ENCODE results near the gene SLC49A3. TPM values are rescaled to one million over a fixed set of nuclear protein-coding genes. Genes with fewer than 3 reads are reported as not detected.
"Not testable (repeated sequence)": the region's sequence is repeated elsewhere in the genome, so short reads cannot be mapped to it uniquely, and the experiment has no call there.

The SLC49A3 gene
- total RNA-seq, 3 donors from 2014 or later = 14.4 to 22.3 (median 18.3) TPM

GRCh38 chr4:636628-637159, 52.3 kb downstream of the SLC49A3 start:
- Histone ChIP-seq H3K27me3 (peaks cover 0 to 39% of the 10 kb centered on the region in 2 donors), H3K36me3 (no peaks in the 10 kb centered on the region), H3K9me3 (peaks cover 0 to 4% of the 10 kb centered on the region in 2 donors), H3K4me3 (no peak overlapping the region), H3K4me1 (no peaks in the 10 kb centered on the region), H3K27ac (no peak overlapping the region)
- TF ChIP-seq POLR2A (IDR thresholded peaks at IDR 0.05) (no peak), CTCF (IDR thresholded peaks at IDR 0.05) (no peak), POLR2AphosphoS5 (IDR thresholded peaks at IDR 0.05) (no peak)
- DNase-seq (ENCODE audit: low spot score in 2 of 2) = no peak
- intact Hi-C loops (cut with DNase I; ENCODE audit: low total_unique reads) = no loop called here

GRCh38 chr4:635851-636627, 52.9 kb downstream of the SLC49A3 start:
- no peak for DNase-seq (ENCODE audit: low spot score in 2 of 2)
- Histone ChIP-seq H3K27ac (no peak overlapping the region), H3K9me3 (no peaks in the 10 kb centered on the region), H3K4me1 (no peaks in the 10 kb centered on the region), H3K36me3 (no peaks in the 10 kb centered on the region), H3K27me3 (peaks cover 0 to 39% of the 10 kb centered on the region in 2 donors), H3K4me3 (no peak overlapping the region)
- intact Hi-C loops (cut with DNase I; ENCODE audit: low total_unique reads) = no loop called here
- TF ChIP-seq POLR2A (IDR thresholded peaks at IDR 0.05) (no peak), POLR2AphosphoS5 (IDR thresholded peaks at IDR 0.05) (no peak), CTCF (IDR thresholded peaks at IDR 0.05) (no peak)

GRCh38 chr4:635066-635835, 53.7 kb downstream of the SLC49A3 start:
- intact Hi-C loops (cut with DNase I; ENCODE audit: low total_unique reads); H3K27ac ChIP-seq; H3K4me3 ChIP-seq; H3K4me1 ChIP-seq; H3K9me3 ChIP-seq; H3K36me3 ChIP-seq; DNase-seq (ENCODE audit: low spot score in 2 of 2): not testable (repeated sequence)
- peaks cover 0 to 39% of the 10 kb centered on the region in 2 donors for H3K27me3 ChIP-seq

GRCh38 chr4:634599-634985, 54.4 kb downstream of the SLC49A3 start:
- Histone ChIP-seq H3K4me1 (no peaks in the 10 kb centered on the region), H3K9me3 (no peaks in the 10 kb centered on the region), H3K27ac (no peak overlapping the region), H3K27me3 (peaks cover 0 to 39% of the 10 kb centered on the region in 2 donors), H3K4me3 (no peak overlapping the region), H3K36me3 (no peaks in the 10 kb centered on the region)
- intact Hi-C loops (cut with DNase I; ENCODE audit: low total_unique reads) = no loop called here
- TF ChIP-seq CTCF (IDR thresholded peaks at IDR 0.05) (no peak), POLR2AphosphoS5 (IDR thresholded peaks at IDR 0.05) (no peak), POLR2A (IDR thresholded peaks at IDR 0.05) (no peak)
- DNase-seq (ENCODE audit: low spot score in 2 of 2) = no peak

GRCh38 chr4:633976-634598, 54.9 kb downstream of the SLC49A3 start:
- no peak for TF ChIP-seq POLR2AphosphoS5 (IDR thresholded peaks at IDR 0.05)
- no peak for TF ChIP-seq CTCF (IDR thresholded peaks at IDR 0.05)
- no peak for TF ChIP-seq POLR2A (IDR thresholded peaks at IDR 0.05)
- Histone ChIP-seq H3K27me3 (peaks cover 0 to 36% of the 10 kb centered on the region in 2 donors), H3K4me1 (no peaks in the 10 kb centered on the region), H3K4me3 (no peak overlapping the region), H3K9me3 (no peaks in the 10 kb centered on the region), H3K36me3 (no peaks in the 10 kb centered on the region), H3K27ac (no peak overlapping the region)
- no peak for DNase-seq (ENCODE audit: low spot score in 2 of 2)
- intact Hi-C loops (cut with DNase I; ENCODE audit: low total_unique reads) = no loop called here

Data from breast epithelium (tissue), 4 donors.